WI38 (cell line): ENCODE data around the gene RAB30.
A peak's percentile ranks its signal among the peaks of the same experiment; 100 is the strongest.

Source experiments
- H3K4me3 ChIP-seq: 2 replicates; pipeline ENCODE4 v1.5.1; 2011; ENCODE audit warnings: low read depth, mild to moderate bottlenecking, control low read depth, low read length
- TF ChIP-seq, protein P1 (sequence below): IDR thresholded peaks from 2 replicates; pipeline ENCODE4 v1.5.1; 2012; ENCODE audit warnings: low read depth, mild to moderate bottlenecking, control low read depth, low read length

RAB30 gene

DNA sequence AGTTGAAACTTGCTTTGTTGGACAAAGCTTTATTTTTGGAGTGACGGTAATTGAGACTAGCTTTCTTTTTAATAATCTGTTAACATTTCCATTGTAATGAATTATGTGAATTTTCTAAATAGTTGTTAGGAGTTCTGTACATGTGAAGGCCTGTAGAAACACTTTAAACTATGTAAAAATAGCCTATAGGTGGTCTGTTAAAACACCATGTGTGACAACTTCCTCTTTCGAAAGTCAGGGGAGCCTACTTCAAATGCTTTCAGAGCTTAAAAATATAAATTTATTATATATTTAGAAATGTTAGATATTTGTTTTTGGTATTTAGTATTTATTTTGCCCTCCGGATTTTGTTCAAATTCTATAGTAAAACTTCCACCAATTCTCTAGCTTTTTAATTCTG, 141.5 kb downstream of the RAB30 start:
- H3K4me3 ChIP-seq, result no peak overlapping the region
- TF ChIP-seq, protein P1, sequence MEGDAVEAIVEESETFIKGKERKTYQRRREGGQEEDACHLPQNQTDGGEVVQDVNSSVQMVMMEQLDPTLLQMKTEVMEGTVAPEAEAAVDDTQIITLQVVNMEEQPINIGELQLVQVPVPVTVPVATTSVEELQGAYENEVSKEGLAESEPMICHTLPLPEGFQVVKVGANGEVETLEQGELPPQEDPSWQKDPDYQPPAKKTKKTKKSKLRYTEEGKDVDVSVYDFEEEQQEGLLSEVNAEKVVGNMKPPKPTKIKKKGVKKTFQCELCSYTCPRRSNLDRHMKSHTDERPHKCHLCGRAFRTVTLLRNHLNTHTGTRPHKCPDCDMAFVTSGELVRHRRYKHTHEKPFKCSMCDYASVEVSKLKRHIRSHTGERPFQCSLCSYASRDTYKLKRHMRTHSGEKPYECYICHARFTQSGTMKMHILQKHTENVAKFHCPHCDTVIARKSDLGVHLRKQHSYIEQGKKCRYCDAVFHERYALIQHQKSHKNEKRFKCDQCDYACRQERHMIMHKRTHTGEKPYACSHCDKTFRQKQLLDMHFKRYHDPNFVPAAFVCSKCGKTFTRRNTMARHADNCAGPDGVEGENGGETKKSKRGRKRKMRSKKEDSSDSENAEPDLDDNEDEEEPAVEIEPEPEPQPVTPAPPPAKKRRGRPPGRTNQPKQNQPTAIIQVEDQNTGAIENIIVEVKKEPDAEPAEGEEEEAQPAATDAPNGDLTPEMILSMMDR, result no peak

DNA sequence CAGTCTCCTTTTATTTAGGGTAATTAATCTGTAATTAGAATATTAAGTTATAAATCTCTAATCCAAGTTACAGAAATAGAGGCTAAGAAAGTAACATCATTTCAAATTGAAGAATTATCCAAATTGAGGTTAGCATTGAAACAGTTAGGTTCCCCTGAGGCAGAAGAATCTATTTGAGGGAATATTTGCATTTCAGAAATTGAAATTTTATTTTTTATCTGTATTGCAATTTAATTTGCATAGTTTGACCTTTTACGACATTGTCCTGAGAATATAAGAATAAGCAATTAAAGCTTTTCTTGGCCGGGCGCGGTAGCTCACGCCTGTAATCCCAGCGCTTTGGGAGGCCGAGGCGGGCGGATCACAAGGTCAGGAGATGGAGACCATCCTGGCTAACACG, 142.6 kb downstream of the RAB30 start:
- H3K4me3 ChIP-seq, result no peak overlapping the region
- TF ChIP-seq, protein P1, result no peak

DNA sequence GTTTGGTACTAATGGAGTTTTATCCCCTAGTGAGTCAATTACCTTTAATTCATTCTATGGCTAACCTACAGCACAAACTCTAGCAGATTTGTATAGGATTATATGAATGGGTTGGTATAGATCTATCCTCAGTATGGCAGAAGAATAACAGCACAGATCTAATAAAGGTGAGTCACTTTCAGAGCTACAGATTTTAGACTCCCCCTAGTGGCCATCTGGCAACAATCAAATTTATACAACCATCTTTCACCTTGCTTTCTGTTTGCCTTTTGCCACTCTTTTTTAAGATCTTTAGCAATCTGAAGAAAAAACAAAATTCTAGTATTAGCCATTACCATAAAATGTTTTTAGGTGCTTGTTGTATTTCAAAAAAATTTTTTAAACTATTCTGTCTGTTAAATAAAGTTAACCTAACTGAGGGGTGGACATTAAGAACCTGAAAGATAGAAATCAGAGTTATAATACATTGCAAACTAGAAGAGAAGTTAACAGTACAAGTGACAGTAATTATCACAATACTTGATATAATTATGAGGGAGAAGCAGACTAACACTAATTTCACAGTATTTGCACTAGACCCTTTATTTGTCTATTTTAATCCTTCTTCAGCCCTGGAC, 144.3 kb downstream of the RAB30 start:
- no peak overlapping the region for H3K4me3 ChIP-seq
- TF ChIP-seq, protein P1, result peak; percentile 59; the same call in 1 of the 2 replicates

DNA sequence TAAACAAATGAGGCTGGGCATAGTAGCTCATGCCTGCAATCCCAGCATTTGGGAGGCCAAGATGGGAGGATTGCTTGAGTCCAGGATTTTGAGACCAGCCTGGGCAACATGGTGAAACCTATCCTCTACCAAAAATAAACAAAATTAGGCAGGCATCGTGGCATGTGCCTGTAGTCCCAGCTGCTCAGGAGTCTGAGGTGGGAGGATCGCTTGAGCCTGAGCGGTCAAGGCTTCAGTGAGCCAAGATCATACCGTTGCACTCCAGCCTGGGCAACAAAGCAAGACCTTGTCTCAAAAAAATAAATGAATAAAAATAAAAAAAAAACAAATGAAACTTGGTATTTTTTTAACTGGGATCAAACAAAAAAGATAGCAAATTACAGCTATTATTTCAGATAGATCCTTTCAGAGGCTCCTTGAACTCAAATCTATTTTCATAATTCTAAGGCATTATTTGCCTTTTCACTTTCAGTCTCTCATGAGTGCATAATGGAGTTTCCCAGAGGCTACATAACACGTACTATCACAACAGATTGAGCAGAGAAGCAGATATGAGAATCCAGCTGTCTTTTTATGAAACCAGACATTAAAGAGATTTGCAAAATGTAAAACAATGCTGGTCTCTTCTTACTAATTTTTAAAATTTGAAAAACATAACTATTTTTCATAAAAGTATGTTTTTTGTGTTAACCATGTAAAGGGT, 147.0 kb downstream of the RAB30 start:
- H3K4me3 ChIP-seq, result no peak overlapping the region
- TF ChIP-seq, protein P1, result no peak
